Activated CD4-positive, alpha-beta T cell treated with anti-CD3 and anti-CD28 coated beads for 4 hours (primary cell): ENCODE results near the gene CTNS.

Experiments used
- DNase-seq, 2 donors: peaks; one replicate each; pipeline ENCODE4 v3.0.0-alpha.2; 2020

Gene CTNS

DNA sequence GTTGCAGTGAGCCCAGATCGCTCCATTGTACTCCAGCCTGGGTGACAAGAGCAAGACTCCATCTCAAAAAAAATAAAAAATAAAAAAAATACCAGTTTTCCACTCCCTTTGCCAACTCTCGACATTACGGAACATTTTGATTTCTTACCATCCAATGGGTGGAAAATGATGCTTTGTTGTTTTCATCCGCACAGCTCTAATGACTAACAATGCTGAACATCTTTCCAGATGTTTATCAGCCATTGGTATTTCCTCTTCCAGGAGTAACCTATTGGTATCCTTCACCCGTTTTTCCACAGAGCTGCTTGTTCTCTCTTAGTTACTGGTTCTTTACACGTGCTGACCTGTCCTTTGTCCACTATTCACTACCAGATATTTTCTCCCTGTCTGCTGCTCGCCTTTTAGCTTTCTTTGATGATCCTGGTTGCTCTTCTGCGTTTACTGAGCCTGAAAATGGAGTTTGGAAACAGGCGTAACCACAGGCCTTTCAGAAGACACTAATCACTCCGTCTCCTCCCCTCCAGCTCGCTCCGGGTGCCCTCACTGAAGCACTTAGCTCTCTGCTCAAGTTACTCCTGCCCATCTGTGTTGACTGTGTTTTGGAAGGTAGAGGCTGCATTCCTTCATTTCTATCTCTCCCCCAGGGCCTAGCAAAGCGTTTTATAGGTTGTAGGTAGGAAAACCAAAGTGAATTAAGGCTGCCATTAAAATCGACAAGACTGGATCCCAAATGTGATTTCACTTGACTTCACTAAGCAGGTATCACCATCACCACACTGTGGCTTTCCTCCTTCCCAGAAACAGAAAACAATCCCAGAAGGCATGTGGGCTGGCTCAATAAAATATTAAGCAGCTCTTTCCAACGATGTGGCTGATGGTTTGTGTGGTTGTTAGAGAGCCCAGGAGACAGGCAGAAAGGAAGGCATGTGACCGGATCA lies 9.5 kb upstream of the CTNS start:
- no peak for DNase-seq

DNA sequence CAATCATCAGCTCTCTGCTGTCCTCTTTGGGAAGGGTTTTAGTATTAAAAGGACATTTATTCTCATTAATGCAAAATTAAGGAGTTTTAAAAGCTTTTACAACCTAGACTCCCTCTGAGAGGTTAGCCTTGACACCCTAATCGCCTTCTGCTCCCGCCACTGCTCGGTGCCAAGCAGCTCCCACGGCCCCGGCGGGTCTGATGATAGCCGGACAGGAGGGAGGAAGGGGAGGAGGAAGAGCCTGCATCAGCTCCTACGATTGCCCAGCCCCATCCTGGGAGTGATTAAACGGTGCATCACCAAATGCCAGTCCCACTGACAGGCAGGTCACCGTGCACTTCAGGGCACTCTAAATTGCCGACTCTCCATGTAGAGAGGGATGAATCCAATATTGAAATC lies 8.8 kb upstream of the CTNS start:
- no peak for DNase-seq

DNA sequence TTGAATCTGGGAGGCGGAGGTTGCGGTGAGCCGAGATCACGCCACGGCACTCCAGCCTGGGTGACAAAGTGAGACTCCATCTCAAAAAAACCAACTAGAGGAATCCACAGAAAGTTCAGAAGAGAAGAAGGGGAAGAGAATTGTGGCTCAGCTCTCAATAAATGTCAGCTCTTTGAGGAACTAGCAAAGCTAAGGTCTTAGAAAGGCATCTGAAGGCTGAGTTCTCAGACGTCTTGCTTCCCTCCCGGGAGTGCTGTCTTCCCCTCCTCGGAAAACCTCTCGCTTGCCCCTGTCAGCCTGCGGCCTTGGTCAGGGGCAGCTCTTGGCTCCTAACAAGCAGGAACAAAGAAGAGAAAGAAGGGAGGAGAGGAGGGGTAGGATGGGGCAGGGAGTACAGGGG lies 5.8 kb upstream of the CTNS start:
- DNase-seq: no peak

GRCh38 chr17:3632287-3632686 lies 4.3 kb upstream of the CTNS start:
- no peak for DNase-seq

DNA sequence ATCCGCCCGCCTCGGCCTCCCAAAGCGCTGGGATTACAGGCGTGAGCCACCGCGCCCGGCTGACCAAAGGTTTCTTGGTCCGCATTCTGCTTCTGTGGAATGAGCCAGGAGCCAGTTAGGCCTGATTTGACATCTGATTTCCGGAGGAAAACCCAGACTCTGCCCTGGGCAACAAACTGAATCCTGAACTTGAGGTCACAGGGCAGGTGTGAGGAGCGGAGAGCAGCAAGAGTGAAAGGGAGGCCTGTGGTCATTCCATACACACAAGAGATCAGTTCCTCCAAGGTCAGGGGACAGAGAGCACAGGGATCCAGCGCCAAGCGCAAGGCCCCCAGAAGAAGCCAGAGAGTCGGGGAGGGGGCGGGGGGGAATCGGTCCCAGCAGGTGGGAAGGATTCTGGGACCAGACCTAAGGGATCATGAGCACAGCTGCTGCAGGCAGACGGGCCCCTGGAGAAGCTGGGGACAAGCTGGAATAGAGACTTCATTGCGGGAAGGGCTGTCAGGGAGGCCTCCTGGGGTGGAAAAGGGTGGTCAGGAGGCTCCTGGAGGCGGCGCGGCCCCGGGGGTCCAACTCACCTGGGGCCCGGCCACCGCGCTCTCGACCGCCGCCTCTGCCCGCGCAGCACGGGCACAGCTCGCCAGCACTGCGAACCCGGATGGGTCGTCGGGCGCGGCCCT lies 946 bp upstream of the CTNS start:
- no peak for DNase-seq

DNA sequence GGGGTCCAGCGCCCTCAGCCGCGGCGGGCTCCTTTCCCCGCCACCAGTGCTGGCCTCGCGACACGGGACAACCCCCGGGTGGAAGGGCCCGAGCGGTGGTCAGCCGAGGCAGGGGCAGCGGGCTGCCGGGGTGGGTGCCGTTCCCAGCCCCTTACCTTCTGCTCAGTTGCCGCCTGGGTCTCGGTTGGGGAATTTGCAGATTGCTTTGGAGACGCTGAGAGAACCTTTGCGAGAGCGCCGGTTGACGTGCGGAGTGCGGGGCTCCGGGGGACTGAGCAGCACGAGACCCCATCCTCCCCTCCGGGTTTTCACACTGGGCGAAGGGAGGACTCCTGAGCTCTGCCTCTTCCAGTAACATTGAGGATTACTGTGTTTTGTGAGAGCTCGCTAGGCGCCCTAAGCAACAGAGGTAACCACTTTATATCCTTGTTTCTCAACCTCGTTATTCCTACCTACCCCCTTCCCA lies 381 bp downstream of the CTNS start:
- DNase-seq: peak in 1 of 2 donors; percentile 16

- DNase-seq: no peak
Measured at GRCh38 chr17:3639981-3640596, 3.5 kb downstream of the CTNS start.

GRCh38 chr17:3641014-3641413 lies 4.5 kb downstream of the CTNS start:
- no peak for DNase-seq

DNA sequence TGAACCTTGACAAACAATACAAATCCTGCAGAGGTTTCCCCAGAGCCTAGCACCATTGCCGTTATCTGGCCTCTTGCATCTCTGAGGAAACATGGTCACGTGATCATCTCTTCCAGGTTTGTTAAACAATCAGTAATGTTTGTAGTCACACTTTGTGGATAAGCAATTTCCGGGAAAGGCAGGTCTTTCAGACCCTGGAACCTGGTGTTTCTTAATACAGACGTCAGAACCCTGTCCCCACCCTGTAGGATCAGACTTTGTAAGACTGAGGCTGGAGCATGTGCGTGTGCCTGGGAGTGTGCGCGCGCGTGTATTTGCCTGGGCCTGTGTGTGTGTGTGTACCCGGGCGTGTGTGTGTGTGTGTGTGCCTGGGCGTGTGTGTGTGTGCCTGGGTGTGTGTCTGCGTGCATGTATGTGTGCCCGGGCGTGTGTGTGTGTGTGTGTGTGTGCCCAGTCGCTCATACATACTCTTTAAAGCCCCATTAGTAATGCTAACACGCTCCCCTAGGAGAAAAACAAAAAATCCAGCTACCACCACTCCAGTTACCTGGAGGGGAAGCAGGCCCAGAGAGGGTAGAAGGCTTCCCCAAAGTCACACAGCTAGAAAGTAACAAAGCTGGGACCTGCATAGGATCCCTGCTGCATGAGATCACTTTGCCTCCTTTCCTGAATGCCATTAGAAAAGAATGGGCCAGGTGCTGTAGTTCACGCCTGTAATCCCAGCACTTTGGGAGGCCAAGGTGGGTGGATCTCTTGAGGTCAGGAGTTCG lies 5.3 kb downstream of the CTNS start:
- DNase-seq: no peak

DNA sequence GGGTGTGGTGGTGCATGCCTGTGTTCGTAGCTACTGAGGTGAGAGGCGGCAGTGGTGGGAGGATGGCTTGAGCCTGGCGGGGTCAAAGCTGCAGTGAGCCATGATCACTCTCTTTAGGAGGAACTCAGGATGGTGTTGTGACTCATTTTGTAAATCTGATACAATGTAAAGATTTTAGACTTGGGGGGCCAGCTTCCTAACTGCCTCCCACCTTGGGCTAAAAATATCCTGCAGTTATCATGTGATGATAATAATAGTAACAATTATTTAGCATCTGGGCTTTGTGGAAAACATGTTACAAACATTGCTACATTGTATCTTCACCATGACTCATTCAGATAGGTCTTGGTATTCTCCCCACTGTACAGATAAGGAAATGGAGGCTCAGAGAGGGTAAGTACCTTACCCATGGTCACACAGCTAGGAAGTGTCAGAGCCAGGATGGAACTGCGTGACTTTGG lies 7.4 kb downstream of the CTNS start:
- DNase-seq: no peak

GRCh38 chr17:3645310-3645709 lies 8.8 kb downstream of the CTNS start:
- no peak for DNase-seq

DNA sequence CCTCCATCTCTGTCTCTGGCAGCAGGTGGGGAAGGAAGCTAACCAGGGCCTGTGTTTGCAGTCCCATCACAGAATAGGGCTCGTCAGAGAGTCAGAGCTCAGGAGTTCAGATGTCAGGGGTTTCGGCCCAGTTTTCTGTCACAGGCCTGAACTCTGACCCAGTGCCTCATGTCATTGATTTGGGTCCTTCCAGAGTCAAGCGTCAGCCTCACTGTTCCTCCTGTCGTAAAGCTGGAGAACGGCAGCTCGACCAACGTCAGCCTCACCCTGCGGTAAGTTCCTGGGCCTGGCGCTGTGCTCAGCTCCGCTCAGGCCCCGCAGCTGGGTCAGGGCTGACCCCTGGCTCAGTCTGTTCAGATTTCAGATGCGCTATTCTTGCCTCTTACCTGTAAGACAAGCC lies 10.7 kb downstream of the CTNS start:
- DNase-seq: no peak

GRCh38 chr17:3647769-3648555 lies 11.4 kb downstream of the CTNS start:
- peak; percentile 29 to 34 for DNase-seq

DNA sequence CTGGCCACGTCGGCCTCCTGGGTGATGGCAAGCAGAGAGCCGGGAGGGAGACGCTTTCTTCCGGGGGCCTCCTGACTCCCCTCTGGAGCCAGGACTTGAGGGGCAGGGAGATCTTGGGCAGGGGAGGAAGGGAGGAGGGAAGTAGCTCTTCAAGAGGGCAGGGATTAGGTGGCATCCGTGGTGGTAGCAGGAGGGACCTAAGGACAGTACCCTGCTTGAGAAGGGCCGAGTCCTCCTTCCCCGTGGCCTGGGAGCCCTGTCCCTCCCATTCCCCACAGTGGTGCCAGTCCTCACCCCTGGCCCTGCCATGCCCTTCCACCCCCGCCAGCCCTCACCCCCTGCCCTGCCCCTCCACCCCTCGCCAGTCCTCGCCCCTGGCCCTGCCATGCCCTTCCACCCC lies 19.2 kb downstream of the CTNS start:
- DNase-seq: no peak

DNA sequence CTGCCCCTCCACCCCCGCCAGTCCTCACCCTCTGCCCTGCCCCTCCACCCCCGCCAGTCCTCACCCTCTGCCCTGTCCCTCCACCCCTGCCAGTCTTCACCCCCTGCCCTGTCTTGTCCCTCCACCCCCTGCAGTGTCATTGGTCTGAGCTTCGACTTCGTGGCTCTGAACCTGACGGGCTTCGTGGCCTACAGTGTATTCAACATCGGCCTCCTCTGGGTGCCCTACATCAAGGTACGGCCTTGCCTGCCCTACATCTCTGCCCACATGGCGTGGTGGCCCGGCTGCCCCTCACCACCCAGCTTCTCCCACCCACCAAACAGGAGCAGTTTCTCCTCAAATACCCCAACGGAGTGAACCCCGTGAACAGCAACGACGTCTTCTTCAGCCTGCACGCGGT lies 19.8 kb downstream of the CTNS start:
- DNase-seq: no peak

- DNase-seq: no peak
Measured at GRCh38 chr17:3656755-3657587, 20.4 kb downstream of the CTNS start.

DNA sequence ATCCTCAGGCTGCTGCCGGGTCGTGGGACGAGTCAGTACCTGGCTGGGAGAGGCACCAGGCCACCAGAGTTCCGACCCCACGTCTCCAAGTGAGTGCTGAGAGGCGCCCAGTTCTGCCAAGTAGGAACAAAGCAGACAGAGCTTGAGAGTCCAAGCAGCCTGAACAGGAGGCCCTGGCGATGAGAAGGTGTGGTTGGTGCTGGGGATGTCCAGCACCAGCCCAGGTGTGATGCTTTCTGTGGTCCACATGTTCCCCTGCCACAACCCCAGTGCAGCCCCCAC lies 21.0 kb downstream of the CTNS start:
- DNase-seq: no peak

- no peak for DNase-seq
Measured at GRCh38 chr17:3657874-3658783, 21.6 kb downstream of the CTNS start.

DNA sequence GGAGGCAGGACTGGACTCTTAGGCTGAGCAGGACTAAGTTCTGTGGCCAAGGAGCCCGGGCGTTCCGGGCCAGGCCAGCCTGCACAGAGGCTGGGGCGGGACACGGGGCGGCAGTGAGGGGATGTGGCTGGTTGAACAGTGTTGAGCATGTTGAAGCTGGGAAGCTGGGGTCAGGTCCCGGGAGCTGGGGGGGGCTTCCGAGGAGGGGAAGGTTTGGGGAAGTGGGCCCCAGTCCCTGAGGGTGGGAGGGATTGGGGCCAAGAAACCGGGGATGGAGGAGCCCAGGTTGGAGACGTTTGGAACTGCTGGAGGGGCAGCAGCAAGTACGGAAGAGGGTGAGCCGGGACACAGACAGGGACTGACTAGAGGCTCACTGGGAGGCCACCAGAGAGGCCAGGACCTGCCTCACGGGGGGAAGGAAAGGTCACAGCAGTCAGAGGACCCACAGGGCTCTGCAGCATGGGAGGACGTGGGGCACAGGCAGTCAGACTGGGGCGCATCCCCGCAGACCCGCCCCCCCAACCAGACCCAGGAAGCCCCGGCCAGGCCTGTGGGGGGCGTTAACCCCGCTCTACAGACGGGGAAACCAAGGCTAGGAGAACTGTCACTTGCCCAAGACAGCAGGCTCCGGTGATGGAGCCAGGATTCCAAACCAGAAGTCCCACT lies 22.4 kb downstream of the CTNS start:
- DNase-seq: no peak
